Measurements from ENCODE around the gene COL19A1.

The COL19A1 gene

GRCh38 chr6:70198785-70199184, 332.4 kb downstream of the COL19A1 start:
- DNase-seq = no peak
- Mint-ChIP-seq H3K4me1 (no peaks in the 10 kb centered on the region), H3K4me3 (no peak overlapping the region), H3K9me3 (no peaks in the 10 kb centered on the region), H3K27ac (no peak overlapping the region), H3K27me3 (peaks cover 5% of the 10 kb centered on the region), H3K36me3 (no peaks in the 10 kb centered on the region)
- CTCF ChIA-PET = no interaction called here

DNA sequence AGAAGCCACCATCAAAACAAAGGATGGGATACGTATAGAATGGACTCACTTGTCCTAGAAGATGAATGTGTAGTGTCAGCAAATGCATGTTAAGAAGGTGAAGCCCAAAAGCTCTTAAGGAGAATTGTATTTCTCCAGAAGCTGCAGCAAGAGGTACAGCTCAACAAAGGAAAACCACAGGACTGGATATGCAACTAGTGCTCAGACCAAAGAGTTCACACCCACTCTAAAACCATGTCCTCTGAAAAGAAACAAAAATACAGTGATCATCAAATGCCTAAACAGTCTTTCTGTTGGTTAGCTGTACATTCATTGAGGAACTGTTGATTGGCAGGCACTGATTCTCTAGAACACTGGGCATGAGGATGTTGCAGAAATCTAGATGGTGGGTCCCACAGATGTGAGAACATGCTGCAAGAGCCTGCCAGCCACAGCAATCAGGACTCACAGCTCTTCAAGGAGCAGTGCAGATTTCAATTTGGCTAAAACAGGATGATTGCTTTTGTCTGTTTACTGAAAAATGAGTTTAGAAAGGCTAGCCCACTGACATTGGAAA, 342.0 kb downstream of the COL19A1 start:
- no peaks in the 10 kb centered on the region for H3K36me3 Mint-ChIP-seq
- no peaks in the 10 kb centered on the region for H3K4me1 Mint-ChIP-seq
- no peak overlapping the region for H3K4me3 Mint-ChIP-seq
- H3K27ac Mint-ChIP-seq = no peak overlapping the region
- no peaks in the 10 kb centered on the region for H3K27me3 Mint-ChIP-seq
- CTCF ChIA-PET = interaction anchor here (1.1 kb wide), 1 partner anchor 12 kb away, joined by 4 read pairs; no protein-coding TSS in a partner anchor
- no peak for DNase-seq
- H3K9me3 Mint-ChIP-seq = no peaks in the 10 kb centered on the region

GRCh38 chr6:70210462-70210861, 344.1 kb downstream of the COL19A1 start:
- Mint-ChIP-seq H3K4me1 (no peaks in the 10 kb centered on the region), H3K4me3 (no peak overlapping the region), H3K27me3 (no peaks in the 10 kb centered on the region), H3K36me3 (no peaks in the 10 kb centered on the region), H3K9me3 (no peaks in the 10 kb centered on the region), H3K27ac (no peak overlapping the region)
- CTCF ChIA-PET = interaction anchor here (2.5 kb wide), 1 partner anchor 10 kb away, joined by 12 read pairs; no protein-coding TSS in a partner anchor
- DNase-seq = no peak

DNA sequence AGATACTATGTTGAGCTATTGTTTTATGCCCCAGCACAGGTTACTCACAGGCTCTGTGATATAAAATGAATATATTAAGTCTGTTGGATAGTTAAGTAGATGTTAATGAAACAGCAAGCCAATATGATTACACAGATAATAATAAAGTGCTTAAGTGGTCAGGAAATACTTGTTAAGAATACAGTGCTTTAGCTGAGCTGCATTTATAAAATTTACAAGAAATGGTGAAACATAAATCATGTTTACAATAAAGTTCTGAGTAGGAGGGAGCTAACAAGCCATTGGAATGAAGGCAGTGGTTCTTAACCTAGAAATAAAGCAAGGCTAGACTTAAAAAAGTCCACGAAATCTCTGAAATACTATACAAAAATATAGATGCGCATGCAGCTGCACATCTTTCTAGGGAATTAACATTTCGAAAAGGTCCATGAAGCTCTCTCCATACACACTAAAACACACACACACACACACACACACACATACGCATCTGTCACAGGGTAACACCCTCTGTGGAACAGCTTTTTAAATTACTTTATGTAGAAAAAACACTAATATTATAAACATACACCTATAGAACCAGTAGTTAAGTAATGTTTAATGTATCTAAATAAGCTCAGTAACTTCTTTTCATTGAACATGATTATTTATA, 349.2 kb downstream of the COL19A1 start:
- H3K4me3 Mint-ChIP-seq = no peak overlapping the region
- CTCF ChIA-PET = no interaction called here
- no peaks in the 10 kb centered on the region for H3K36me3 Mint-ChIP-seq
- no peaks in the 10 kb centered on the region for H3K9me3 Mint-ChIP-seq
- DNase-seq = no peak
- H3K27ac Mint-ChIP-seq = no peak overlapping the region
- no peaks in the 10 kb centered on the region for H3K4me1 Mint-ChIP-seq
- no peaks in the 10 kb centered on the region for H3K27me3 Mint-ChIP-seq

DNA sequence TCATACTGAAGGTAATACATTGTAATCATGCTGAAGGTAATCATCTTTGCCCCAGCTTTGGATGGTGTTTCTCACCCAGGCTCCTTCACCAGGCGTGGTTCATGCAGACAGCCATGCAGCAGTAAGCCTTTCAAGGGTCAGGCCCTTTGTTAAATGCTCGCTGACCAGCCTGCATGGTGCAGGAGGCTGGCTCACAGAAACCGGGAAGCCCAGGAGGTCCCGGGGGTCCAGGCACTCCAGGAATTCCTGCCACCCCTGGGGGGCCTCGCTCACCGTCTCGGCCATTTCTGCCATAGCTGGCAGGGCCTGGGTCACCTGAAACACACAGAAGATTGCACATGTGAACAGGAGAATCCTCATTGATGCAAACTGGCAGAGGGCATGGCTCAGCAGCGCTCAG, 350.4 kb downstream of the COL19A1 start:
- H3K36me3 Mint-ChIP-seq = no peaks in the 10 kb centered on the region
- no peaks in the 10 kb centered on the region for H3K4me1 Mint-ChIP-seq
- no peak for DNase-seq
- H3K27ac Mint-ChIP-seq = no peak overlapping the region
- no peaks in the 10 kb centered on the region for H3K9me3 Mint-ChIP-seq
- CTCF ChIA-PET = interaction anchor here (0.6 kb wide), 1 partner anchor 155 kb away, joined by 3 read pairs; no protein-coding TSS in a partner anchor
- H3K4me3 Mint-ChIP-seq = no peak overlapping the region
- H3K27me3 Mint-ChIP-seq = no peaks in the 10 kb centered on the region

- peaks cover 6% of the 10 kb centered on the region for H3K27me3 Mint-ChIP-seq
These were observed 353.7 kb downstream of the COL19A1 start for GRCh38 chr6:70219943-70220613.

DNA sequence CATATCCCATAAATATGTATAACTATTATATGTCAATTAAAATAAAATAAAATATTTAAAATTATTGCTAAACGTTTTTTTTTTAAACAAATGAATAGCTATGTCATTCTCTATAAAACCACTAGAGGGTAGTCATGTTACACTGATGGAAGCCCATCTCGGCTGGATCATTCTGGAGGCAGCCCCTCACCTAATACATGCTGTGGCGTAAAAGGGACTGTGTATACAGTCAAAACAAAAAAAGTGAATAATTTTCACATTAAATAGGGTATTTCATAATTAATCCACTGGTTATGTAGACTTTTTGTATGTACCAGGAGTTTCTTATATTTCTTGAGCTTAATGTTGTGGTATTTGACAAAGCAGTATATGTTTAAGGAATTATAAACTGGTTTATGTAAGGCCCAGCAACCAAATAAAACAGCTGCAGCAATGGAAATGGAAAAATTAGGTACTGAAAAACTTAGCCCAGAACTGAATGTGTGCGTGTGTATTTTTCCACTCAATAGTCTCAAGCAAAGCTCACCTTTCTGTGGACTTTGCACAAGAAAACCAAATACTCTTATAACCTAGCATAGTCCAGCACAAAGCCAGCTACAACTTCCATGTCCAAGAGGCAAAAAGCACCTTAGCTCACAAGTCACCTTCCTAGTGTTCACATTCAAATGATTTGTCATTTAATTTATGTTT, 354.8 kb downstream of the COL19A1 start:
- H3K9me3 Mint-ChIP-seq = no peaks in the 10 kb centered on the region
- H3K36me3 Mint-ChIP-seq = no peaks in the 10 kb centered on the region
- H3K27ac Mint-ChIP-seq = no peak overlapping the region
- no peak for DNase-seq
- H3K4me1 Mint-ChIP-seq = no peaks in the 10 kb centered on the region
- no peak overlapping the region for H3K4me3 Mint-ChIP-seq
- peaks cover 9% of the 10 kb centered on the region for H3K27me3 Mint-ChIP-seq
- CTCF ChIA-PET = interaction anchor here (0.6 to 4.0 kb wide), 20 partner anchors 9 to 793 kb away, joined by 3 to 52 read pairs (median 4); no protein-coding TSS in a partner anchor

More at GRCh38 chr6:70219943-70220613, 353.7 kb downstream of the COL19A1 start:
- Mint-ChIP-seq H3K36me3 (no peaks in the 10 kb centered on the region), H3K9me3 (no peaks in the 10 kb centered on the region), H3K4me1 (no peaks in the 10 kb centered on the region), H3K4me3 (no peak overlapping the region), H3K27ac (no peak overlapping the region)
- CTCF ChIA-PET = interaction anchor here (0.8 to 4.0 kb wide), 12 partner anchors 8 to 791 kb away, joined by 3 to 52 read pairs (median 6); no protein-coding TSS in a partner anchor
- no peak for DNase-seq

- H3K4me3 Mint-ChIP-seq = no peak overlapping the region
- H3K36me3 Mint-ChIP-seq = no peaks in the 10 kb centered on the region
- DNase-seq = no peak
- H3K4me1 Mint-ChIP-seq = no peaks in the 10 kb centered on the region
- H3K9me3 Mint-ChIP-seq = no peaks in the 10 kb centered on the region
- H3K27me3 Mint-ChIP-seq = peaks cover 9% of the 10 kb centered on the region
- no peak overlapping the region for H3K27ac Mint-ChIP-seq
- CTCF ChIA-PET = interaction anchor here (0.6 to 4.0 kb wide), 16 partner anchors 8 to 793 kb away, joined by 3 to 52 read pairs (median 6); no protein-coding TSS in a partner anchor
These were observed 355.5 kb downstream of the COL19A1 start for GRCh38 chr6:70221715-70222438.

- no peak overlapping the region for H3K27ac Mint-ChIP-seq
- DNase-seq = no peak
- H3K36me3 Mint-ChIP-seq = no peaks in the 10 kb centered on the region
- peaks cover 9% of the 10 kb centered on the region for H3K27me3 Mint-ChIP-seq
- CTCF ChIA-PET = interaction anchor here (1.8 to 4.0 kb wide), 3 partner anchors 87 to 792 kb away, joined by 4 to 52 read pairs (median 16); no protein-coding TSS in a partner anchor
- H3K9me3 Mint-ChIP-seq = no peaks in the 10 kb centered on the region
- no peak overlapping the region for H3K4me3 Mint-ChIP-seq
- H3K4me1 Mint-ChIP-seq = no peaks in the 10 kb centered on the region
These were observed 356.0 kb downstream of the COL19A1 start for GRCh38 chr6:70222439-70222749.

- CTCF ChIA-PET = no interaction called here
- Mint-ChIP-seq H3K4me3 (no peak overlapping the region), H3K27ac (no peak overlapping the region), H3K9me3 (no peaks in the 10 kb centered on the region), H3K4me1 (no peaks in the 10 kb centered on the region), H3K27me3 (peaks cover 9% of the 10 kb centered on the region), H3K36me3 (no peaks in the 10 kb centered on the region)
- DNase-seq = no peak
These were observed 358.7 kb downstream of the COL19A1 start for GRCh38 chr6:70225055-70225454.

- no peaks in the 10 kb centered on the region for H3K9me3 Mint-ChIP-seq
- CTCF ChIA-PET = interaction anchor here (0.7 to 3.2 kb wide), 2 partner anchors 10 to 476 kb away, joined by 3 to 21 read pairs; no protein-coding TSS in a partner anchor
- H3K36me3 Mint-ChIP-seq = no peaks in the 10 kb centered on the region
- H3K4me1 Mint-ChIP-seq = no peaks in the 10 kb centered on the region
- H3K4me3 Mint-ChIP-seq = no peak overlapping the region
- peaks cover 8% of the 10 kb centered on the region for H3K27me3 Mint-ChIP-seq
- DNase-seq = no peak
- H3K27ac Mint-ChIP-seq = no peak overlapping the region
These were observed 365.0 kb downstream of the COL19A1 start for GRCh38 chr6:70231311-70231710.

DNA sequence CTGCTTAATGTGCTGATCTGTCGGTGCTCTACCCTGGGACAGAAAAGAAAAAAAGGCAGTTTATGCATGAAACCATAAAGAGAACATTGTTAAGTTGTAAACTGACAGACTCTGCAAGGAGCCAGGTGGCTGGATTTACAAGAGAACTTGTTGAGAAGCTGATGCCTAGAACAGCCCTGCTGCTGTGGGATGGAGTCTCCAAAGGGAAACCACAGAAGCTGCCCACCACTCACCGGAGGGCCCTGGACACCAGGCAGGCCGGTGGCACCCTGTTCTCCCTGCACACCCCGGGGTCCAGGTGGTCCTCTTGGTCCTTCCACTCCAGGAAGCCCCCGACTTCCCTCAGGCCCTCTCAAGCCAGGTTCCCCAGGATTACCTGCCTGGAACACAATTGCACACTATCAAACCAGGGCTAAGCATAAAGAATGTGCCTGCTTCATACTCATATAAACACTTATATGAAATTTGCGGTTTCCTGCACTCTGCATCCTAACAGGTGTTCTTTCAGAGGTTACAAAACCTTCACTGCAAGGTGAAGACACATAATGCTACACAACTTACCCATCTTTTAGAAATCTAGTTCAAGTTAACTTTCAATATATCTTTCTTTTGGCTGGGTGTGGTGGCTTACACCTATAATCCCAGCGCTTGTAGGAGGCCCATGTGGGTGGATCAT, 368.3 kb downstream of the COL19A1 start:
- no peak overlapping the region for H3K27ac Mint-ChIP-seq
- no peak overlapping the region for H3K4me3 Mint-ChIP-seq
- peaks cover 8% of the 10 kb centered on the region for H3K27me3 Mint-ChIP-seq
- no peaks in the 10 kb centered on the region for H3K9me3 Mint-ChIP-seq
- no peaks in the 10 kb centered on the region for H3K36me3 Mint-ChIP-seq
- DNase-seq = no peak
- H3K4me1 Mint-ChIP-seq = no peaks in the 10 kb centered on the region
- CTCF ChIA-PET = no interaction called here

DNA sequence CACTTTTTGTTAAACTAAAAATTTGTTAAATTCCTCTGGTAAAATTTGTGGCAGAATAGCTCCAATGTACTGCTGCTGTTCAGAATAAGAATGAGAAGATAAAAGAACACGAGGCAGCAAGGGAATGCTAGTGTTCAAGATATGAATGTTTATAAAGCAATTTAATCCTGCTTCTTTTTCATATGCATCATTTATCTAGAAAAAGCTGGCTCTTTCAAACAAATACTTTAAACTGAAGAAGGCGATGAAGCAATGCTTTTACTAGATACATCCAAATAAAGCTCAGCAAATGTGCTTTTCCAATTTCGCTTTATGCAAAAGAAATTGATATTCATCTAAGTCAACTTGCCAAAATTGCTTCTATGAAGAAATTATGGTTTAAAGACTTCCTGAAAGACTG, 370.0 kb downstream of the COL19A1 start:
- DNase-seq = no peak
- CTCF ChIA-PET = interaction anchor here (1.4 kb wide), 1 partner anchor 13 kb away, joined by 3 read pairs; no protein-coding TSS in a partner anchor
- no peaks in the 10 kb centered on the region for H3K4me1 Mint-ChIP-seq

More for the DNA sequence above, 370.0 kb downstream of the COL19A1 start:
- Mint-ChIP-seq H3K27me3 (peaks cover 4% of the 10 kb centered on the region), H3K36me3 (no peaks in the 10 kb centered on the region), H3K27ac (no peak overlapping the region), H3K4me3 (no peak overlapping the region), H3K9me3 (no peaks in the 10 kb centered on the region)

Data from activated naive CD4-positive, alpha-beta T cell treated with anti-CD3 and anti-CD28 coated beads, Interleukin-2, amount 10 ng/mL, durations not matched to agents 7 days and 5 days (primary cell).